Colon (tissue), 2 donors: ENCODE measurements around the gene WNK1.
"Not testable (repeated sequence)": the region's sequence is repeated elsewhere in the genome, so short reads cannot be mapped to it uniquely, and the experiment has no call there.

Source experiments
- FAIRE-seq: peaks from 2 replicates; lab custom pipeline; 2012; peaks lifted over from hg19 to GRCh38; lab: Jason Lieb, UNC
- donor health status: control.
- donor health status: control.

The WNK1 gene

DNA sequence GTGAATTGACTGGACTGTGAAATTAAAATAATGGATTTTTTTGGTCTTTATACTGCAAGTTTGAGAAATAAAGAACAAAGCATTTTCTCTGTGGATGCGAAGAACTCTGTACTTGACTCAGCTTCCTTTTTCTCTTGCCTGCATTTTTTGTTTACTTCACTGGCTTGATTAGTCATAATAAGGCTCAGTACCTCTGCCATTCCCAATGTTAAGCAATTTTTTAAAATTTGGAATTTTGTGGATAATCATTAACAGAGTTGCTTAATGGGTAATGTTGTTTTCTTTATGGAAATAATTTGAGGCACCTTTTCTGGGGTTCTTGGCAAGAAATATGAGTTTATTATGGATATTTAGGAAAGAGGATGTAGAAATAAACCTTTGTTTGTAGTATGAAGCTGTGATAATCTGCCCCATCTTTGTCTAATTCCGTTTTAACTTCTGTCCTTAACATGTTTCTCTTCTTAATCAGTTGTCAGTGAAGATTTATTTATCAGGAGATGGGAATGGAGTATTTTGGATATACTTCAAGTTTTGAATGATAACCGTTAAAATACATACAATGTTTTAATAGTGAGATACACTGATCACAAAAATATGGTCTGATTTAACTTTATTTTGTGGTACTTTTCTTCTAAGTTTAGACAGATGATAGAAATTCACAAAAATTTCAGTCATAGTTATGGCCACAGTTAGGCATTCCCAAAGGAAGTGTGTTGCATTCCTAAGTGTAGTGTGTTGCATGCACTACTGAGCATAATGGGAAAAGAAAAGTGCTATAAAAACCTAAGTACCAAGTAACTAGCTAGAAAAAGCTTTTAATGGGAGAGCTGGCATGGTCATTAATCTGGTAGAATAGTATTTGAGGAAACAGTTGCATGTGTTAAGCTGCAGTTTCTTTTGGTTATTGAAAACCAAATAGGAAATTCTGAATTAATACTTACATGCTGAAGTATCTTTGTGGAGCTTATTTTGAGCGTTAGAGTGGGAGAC, 27.7 kb downstream of the WNK1 start:
- FAIRE-seq = no peak

GRCh38 chr12:780750-781379, 28.5 kb downstream of the WNK1 start:
- FAIRE-seq = no peak

- no peak for FAIRE-seq
These were observed 33.3 kb downstream of the WNK1 start for GRCh38 chr12:785706-786105.

DNA sequence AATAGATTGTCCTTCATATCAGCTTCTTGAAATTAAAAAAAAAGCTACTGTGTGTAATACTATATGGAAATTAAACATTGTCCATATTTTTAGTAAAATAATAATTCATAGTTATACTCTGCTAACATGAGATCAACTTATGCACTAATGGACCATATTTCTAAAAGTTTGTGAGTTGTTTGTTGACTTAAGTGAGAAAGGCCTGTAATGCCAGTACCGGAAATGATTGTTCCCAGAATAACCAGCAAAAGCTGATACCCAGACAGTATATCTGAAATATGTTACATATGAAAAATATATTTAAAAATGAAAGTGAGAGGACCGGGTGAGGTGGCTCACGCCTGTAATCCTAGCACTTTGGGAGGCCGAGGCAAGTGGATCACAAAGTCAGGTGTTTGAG, 35.9 kb downstream of the WNK1 start:
- FAIRE-seq = no peak

- FAIRE-seq = not testable (repeated sequence)
These were observed 36.4 kb downstream of the WNK1 start for GRCh38 chr12:788762-789161.

DNA sequence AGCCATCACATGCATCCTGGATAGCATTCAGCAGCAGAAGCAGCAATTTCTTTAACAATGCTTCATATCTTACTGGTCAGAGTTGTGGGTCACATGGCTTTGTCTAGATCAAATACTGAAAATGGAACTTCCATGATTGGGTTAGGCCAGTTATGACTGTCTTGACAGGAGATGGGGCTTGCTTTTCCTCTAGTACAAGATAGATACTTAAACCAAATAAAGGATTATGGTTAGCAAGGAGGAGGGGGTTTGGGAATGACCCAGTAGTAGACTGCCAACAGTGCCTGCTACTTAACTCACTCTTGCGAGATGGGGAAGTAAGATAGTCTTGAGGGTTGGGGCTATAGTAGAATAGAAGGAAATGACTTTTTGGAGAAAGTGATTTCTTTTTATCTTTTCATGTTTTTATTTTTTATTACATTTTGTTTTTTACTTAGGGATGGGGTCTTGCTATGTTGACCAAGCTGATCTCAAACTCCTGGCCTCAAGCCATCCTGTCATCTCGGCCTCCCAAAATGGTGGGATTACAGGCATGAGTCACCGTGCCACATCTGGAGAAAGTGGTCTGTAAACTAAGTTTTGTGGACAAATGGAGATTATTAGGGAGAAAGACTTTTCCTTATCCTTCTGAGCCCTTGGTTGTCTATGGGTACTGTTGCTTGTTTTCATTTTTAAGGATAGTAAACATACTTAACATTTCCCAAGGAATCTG, 37.6 kb downstream of the WNK1 start:
- FAIRE-seq = no peak

DNA sequence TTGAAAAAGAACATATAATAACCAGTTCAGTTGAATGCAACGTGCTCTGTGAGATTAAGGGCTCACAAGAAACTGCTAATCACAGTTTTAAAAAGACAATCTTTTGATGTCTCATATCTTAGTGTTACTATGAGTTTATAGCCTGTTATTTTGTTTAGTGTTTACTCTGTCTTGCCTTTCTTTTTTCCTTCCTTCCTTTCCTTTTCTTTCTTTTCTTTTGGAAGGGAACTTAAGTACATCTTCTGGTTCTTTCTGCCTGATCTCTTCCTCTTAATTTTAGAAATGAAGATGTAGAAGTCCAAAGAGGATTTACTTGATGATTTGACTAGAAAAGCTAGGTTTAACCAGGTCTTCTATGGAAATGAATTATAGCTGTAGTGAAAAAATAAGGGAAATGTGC, 38.2 kb downstream of the WNK1 start:
- FAIRE-seq = no peak

DNA sequence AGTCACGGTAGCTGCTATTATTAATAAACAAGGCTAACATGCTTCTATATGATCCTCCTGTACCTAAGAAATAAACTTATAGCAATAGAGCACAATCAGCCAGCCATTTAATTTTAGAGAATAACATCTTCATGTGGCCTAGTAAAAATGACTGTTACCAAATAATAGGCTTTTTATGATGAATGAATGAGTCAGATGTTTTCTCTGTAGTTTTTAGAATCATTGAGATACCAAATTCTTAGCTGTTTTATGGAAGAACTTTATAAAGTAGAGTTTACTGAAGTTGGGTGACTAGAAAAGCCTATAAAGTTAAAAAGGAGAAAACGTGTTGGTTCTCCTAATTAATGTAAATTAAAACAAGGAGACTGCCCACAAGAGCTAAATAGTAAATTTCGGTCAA, 40.7 kb downstream of the WNK1 start:
- FAIRE-seq = no peak

- FAIRE-seq = no peak
These were observed 41.3 kb downstream of the WNK1 start for GRCh38 chr12:793711-794110.

DNA sequence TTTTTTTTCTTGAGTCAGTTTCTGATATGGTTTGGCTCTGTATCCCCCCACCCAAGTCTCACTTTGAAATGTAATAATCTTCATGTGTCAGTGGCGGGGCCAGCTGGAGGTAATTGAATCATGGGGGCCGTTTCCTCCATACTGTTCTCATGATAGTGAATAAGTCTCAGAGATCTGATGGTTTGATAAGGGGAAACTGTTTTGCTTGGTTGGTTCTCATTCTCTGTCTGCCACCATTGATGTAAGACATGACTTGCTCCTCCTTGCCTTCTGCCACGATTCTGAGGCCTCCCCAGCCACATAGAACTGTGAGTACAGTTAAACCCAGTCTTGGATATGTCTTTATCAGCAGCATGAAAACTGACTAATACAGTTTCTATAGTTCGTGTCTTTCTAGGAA, 42.9 kb downstream of the WNK1 start:
- no peak for FAIRE-seq

GRCh38 chr12:800401-800800, 48.0 kb downstream of the WNK1 start:
- FAIRE-seq = no peak

DNA sequence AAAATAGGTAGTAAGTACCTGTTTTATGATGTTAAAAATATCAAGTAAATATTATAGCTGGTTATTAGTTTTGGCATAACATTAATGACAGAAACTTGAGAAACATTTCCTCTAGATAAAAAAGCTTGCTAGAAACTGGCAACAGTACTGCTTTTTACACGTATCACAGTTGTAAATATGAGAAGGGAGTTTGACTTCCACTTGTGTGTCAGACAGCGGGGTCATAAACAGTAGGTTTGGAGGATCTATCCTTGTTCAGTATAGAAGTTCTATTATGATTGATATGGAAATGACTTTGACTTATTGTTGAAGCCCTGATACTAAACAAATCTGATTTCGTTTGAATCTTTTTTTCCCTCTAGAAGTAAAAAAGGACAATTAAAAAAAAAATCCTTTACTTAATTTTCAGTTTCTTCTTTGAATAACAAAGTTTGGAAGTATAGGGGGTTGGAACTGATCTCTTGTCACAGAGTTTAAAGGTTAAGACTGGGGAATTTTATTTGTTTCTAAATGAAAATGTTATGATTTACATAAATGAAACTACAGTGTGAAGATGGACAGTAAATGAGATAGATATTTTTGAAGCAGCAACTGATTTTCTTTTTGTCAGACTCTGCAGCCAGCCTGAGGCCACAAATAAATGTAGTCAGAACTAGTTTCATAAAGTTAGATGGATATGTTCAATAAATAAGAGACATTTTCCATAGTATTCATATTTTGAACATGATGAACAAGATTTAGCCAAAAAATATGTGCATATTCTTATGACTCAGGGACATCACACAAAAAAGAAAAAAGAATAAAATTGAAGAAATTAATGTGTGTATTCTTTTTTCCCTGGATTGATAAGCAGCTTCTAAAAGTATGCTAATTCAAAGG, 50.1 kb downstream of the WNK1 start:
- FAIRE-seq = no peak

GRCh38 chr12:805022-805632, 52.7 kb downstream of the WNK1 start:
- no peak for FAIRE-seq

DNA sequence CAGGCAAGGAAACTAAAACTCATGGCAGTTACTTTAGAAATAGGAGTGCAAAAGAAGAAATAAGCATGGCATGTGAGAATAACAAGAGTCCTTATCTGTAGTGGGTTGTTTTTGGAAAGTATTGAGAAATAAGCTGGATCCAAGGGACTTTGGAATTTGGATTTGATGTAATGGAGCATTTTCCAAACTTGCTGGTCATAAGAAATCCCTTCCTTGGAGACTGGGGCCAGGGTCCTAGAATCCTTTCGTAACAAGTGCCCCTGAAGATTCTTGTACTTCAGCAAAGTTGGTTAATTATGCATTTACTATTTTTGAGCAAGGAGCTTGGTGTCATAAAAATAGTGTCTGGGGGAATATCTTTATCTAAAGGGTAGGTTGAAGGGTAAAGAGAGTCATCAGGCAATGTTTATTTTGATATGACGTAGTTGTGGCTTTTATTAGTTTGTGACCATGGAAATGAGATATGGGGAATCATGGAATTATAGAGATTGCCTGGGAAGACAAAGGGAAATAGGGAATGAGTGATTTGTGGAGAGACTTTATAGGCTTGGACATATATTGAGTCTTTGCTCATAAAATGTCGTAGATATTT, 53.9 kb downstream of the WNK1 start:
- FAIRE-seq = peak; percentile 78

DNA sequence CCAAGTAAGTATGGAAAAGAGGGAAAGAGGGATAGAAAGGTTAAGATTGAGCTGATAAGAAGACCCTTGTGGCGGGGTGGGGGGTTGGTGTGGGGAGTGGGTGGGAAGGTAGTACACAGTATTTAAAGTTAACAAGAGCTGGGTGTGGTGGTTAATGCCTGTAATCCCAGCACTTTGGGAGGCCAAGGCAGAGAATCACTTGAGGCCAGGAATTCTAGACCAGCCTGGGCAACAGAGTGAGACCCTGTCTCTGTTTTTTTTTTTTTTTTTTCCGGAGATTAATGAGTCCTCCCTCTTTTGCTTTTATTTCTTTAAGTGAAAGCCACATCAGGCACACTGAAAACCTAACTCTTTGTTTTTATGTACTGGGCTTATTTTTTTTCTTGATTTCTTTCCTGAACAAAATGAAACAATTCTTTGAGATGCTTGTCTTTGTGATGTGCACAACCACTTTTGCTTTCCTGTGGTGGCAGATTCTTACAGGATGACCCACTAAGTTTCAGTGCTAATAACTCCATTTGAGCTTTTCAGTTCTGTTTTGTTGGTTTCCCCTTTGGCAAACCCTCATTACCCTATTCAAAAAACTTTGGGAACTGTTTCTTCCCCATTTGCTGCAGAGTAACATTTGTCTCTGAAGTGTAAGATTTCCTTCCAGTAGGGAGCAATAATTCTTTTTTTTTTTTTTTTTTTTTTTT, 54.8 kb downstream of the WNK1 start:
- no peak for FAIRE-seq

GRCh38 chr12:810116-810515, 57.7 kb downstream of the WNK1 start:
- no peak for FAIRE-seq

GRCh38 chr12:810671-811415, 58.5 kb downstream of the WNK1 start:
- no peak for FAIRE-seq

- FAIRE-seq = no peak
These were observed 60.6 kb downstream of the WNK1 start for GRCh38 chr12:812950-813349.

- not testable (repeated sequence) for FAIRE-seq
These were observed 65.1 kb downstream of the WNK1 start for GRCh38 chr12:817456-817855.
